GM18867 (cell line): ENCODE measurements around the gene TK2.
"Not testable (repeated sequence)": the region's sequence is repeated elsewhere in the genome, so short reads cannot be mapped to it uniquely, and the experiment has no call there.

Experiments used
- ATAC-seq: cut with Tn5 transposase; IDR thresholded peaks from one replicate; pipeline ENCODE4 v1.9.1; 2021; ENCODE audit warnings: mild to moderate bottlenecking, moderate library complexity; ENCODE audit not compliant: unreplicated experiment

TK2 gene

GRCh38 chr16:66549284-66550131 is at the start of gene TK2:
Gene TK2 (minus strand): TSS chr16:66550122. CDS start chr16:66550061, 61 bp downstream.
- ATAC-seq: peak; percentile 28

- no peak for ATAC-seq
These were observed 48.2 kb upstream of the TK2 start for GRCh38 chr16:66598111-66598510.

GRCh38 chr16:66596986-66597848 is 47.3 kb upstream of the TK2 start:
- peak; percentile 51 for ATAC-seq

- not testable (repeated sequence) for ATAC-seq
These were observed 46.6 kb upstream of the TK2 start for GRCh38 chr16:66596559-66596958.

GRCh38 chr16:66594739-66595138 is 44.8 kb upstream of the TK2 start:
- ATAC-seq: no peak

GRCh38 chr16:66592814-66593213 is 42.9 kb upstream of the TK2 start:
- no peak for ATAC-seq

GRCh38 chr16:66592241-66592640 is 42.3 kb upstream of the TK2 start:
- no peak for ATAC-seq

- ATAC-seq: no peak
These were observed 41.1 kb upstream of the TK2 start for GRCh38 chr16:66591018-66591417.

- ATAC-seq: peak; percentile 48
These were observed 40.4 kb upstream of the TK2 start for GRCh38 chr16:66590322-66590721.

GRCh38 chr16:66588981-66589713 is 39.2 kb upstream of the TK2 start:
- peak; percentile 86 for ATAC-seq

- ATAC-seq: no peak
These were observed 38.1 kb upstream of the TK2 start for GRCh38 chr16:66587881-66588600.

GRCh38 chr16:66585481-66586239 is 35.7 kb upstream of the TK2 start:
- ATAC-seq: no peak

- ATAC-seq: no peak
These were observed 31.5 kb upstream of the TK2 start for GRCh38 chr16:66581246-66581952.

GRCh38 chr16:66580605-66581209 is 30.8 kb upstream of the TK2 start:
- no peak for ATAC-seq

- ATAC-seq: no peak
These were observed 29.0 kb upstream of the TK2 start, which contains the start of gene CMTM2 for GRCh38 chr16:66578651-66579531. Gene CMTM2 (plus strand): TSS chr16:66579463. CDS start chr16:66579608, 145 bp downstream.

GRCh38 chr16:66576296-66576695 is 26.4 kb upstream of the TK2 start:
- no peak for ATAC-seq

- ATAC-seq: no peak
These were observed 25.1 kb upstream of the TK2 start for GRCh38 chr16:66575060-66575459.

- no peak for ATAC-seq
These were observed 24.6 kb upstream of the TK2 start for GRCh38 chr16:66574531-66574930.
